MCF 10A (cell line): ENCODE measurements around the gene MAPK11. TPM values are rescaled to one million over a fixed set of nuclear protein-coding genes. Genes with fewer than 3 reads are reported as not detected.
A peak's percentile ranks its signal among the peaks of the same experiment; 100 is the strongest.

Source experiments
- BruUV-seq: library from RNA; stranded (reverse); fragments of 400-500 nt; replicated peaks from 2 replicates; lab custom pipeline; 2021; lab: Mats Ljungman, UMichigan
- CTCF ChIA-PET: fragments of 300-600 bp; sonication (Branson Sonifier 250); formaldehyde crosslinking; extraction: SDS; loops from one replicate; lab custom pipeline; 2021; ENCODE audit warnings: antibody characterized with exemption, inconsistent platforms; lab: Yijun Ruan, JAX
- POLR2A ChIA-PET: fragments of 300-600, 350-650 bp; sonication (Branson Sonifier 250); formaldehyde crosslinking; extraction: SDS; loops from one replicate; lab custom pipeline; 2020; ENCODE audit warnings: antibody characterized with exemption, inconsistent platforms; lab: Yijun Ruan, JAX
- DNase-seq: peaks from one replicate; pipeline ENCODE4 v3.0.0-alpha.2; 2018; ENCODE audit not compliant: unreplicated experiment
- H3K27ac Mint-ChIP-seq: one replicate; pipeline ENCODE4 v1.8.0; 2022; ENCODE audit warnings: mild to moderate bottlenecking, low read depth, mixed read lengths; ENCODE audit not compliant: unreplicated experiment
- H3K27me3 Mint-ChIP-seq: one replicate; pipeline ENCODE4 v1.8.0; 2022; ENCODE audit warnings: mixed read lengths; ENCODE audit not compliant: insufficient read depth, unreplicated experiment
- H3K36me3 Mint-ChIP-seq: one replicate; pipeline ENCODE4 v1.8.0; 2022; ENCODE audit warnings: mild to moderate bottlenecking, moderate library complexity, mixed read lengths; ENCODE audit not compliant: insufficient read depth, unreplicated experiment
- H3K4me1 Mint-ChIP-seq: one replicate; pipeline ENCODE4 v1.8.0; 2022; ENCODE audit warnings: mixed read lengths; ENCODE audit not compliant: insufficient read depth, unreplicated experiment
- H3K4me3 Mint-ChIP-seq: one replicate; pipeline ENCODE4 v1.8.0; 2022; ENCODE audit warnings: mild to moderate bottlenecking, moderate library complexity, mixed read lengths; ENCODE audit not compliant: unreplicated experiment
- H3K9me3 Mint-ChIP-seq: one replicate; pipeline ENCODE4 v1.8.0; 2022; ENCODE audit warnings: mixed read lengths; ENCODE audit not compliant: unreplicated experiment
- CTCF ChIP-seq: fragments of 200-600 bp; IDR thresholded peaks from one replicate; pipeline ENCODE4 v1.8.0; 2022; ENCODE audit warnings: antibody characterized with exemption, mild to moderate bottlenecking; ENCODE audit not compliant: unreplicated experiment
- intact Hi-C: fragments of 100-400 bp; cut with micrococcal nuclease; formaldehyde crosslinking; loops from 2 replicates; pipeline ENCODE4 v1.14.1; 2022
- total RNA-seq: library from RNA; stranded (reverse); gene quantifications from 2 replicates; pipeline ENCODE4 v1.2.3, GENCODE V29; 2022

MAPK11 gene
- total RNA-seq, 1 experiment from 2014 or later = 10.4 TPM

GRCh38 chr22:50259302-50259701 is 10.9 kb downstream of the MAPK11 start:
- intact Hi-C loops = no loop called here
- no peak overlapping the region for H3K27ac Mint-ChIP-seq
- no TSS peak for BruUV-seq
- no peaks in the 10 kb centered on the region for H3K9me3 Mint-ChIP-seq
- H3K36me3 Mint-ChIP-seq = peaks cover 5% of the 10 kb centered on the region
- H3K4me3 Mint-ChIP-seq = peak overlapping the region; percentile 61
- POLR2A ChIA-PET = interaction anchor here (1.6 kb wide), 1 partner anchor 15 kb away, joined by 10 read pairs; no protein-coding TSS in a partner anchor
- no peak for TF ChIP-seq CTCF
- CTCF ChIA-PET = interaction anchor here (0.6 to 1.3 kb wide), 2 partner anchors 82 to 83 kb away, joined by 3 to 4 read pairs; no protein-coding TSS in a partner anchor
- no peaks in the 10 kb centered on the region for H3K27me3 Mint-ChIP-seq
- H3K4me1 Mint-ChIP-seq = peaks cover 5% of the 10 kb centered on the region
- DNase-seq = no peak

GRCh38 chr22:50258361-50259292 is 11.6 kb downstream of the MAPK11 start:
- no TSS peak for BruUV-seq
- intact Hi-C loops = no loop called here
- POLR2A ChIA-PET = no interaction called here
- no peak for TF ChIP-seq CTCF
- H3K4me3 Mint-ChIP-seq = peak overlapping the region; percentile 61
- H3K4me1 Mint-ChIP-seq = peaks cover 5% of the 10 kb centered on the region
- peaks cover 10% of the 10 kb centered on the region for H3K36me3 Mint-ChIP-seq
- no peak overlapping the region for H3K27ac Mint-ChIP-seq
- no peaks in the 10 kb centered on the region for H3K27me3 Mint-ChIP-seq
- DNase-seq = no peak
- CTCF ChIA-PET = interaction anchor here (0.6 to 1.3 kb wide), 2 partner anchors 82 to 84 kb away, joined by 3 to 4 read pairs; no protein-coding TSS in a partner anchor
- no peaks in the 10 kb centered on the region for H3K9me3 Mint-ChIP-seq

- POLR2A ChIA-PET = no interaction called here
- Mint-ChIP-seq H3K36me3 (peaks cover 10% of the 10 kb centered on the region), H3K27me3 (no peaks in the 10 kb centered on the region), H3K4me1 (peaks cover 5% of the 10 kb centered on the region), H3K4me3 (no peak overlapping the region), H3K9me3 (no peaks in the 10 kb centered on the region), H3K27ac (no peak overlapping the region)
- intact Hi-C loops = no loop called here
- DNase-seq = no peak
- BruUV-seq = no TSS peak
- TF ChIP-seq CTCF = no peak
- CTCF ChIA-PET = no interaction called here
These were observed 12.5 kb downstream of the MAPK11 start for GRCh38 chr22:50257451-50258360.

GRCh38 chr22:50257041-50257440 is 13.1 kb downstream of the MAPK11 start:
- intact Hi-C loops = no loop called here
- Mint-ChIP-seq H3K4me3 (no peak overlapping the region), H3K27me3 (no peaks in the 10 kb centered on the region), H3K27ac (no peak overlapping the region), H3K4me1 (peaks cover under 1% of the 10 kb centered on the region), H3K36me3 (peaks cover 10% of the 10 kb centered on the region), H3K9me3 (no peaks in the 10 kb centered on the region)
- ChIA-PET CTCF (no interaction called here), POLR2A (no interaction called here)
- no peak for DNase-seq
- BruUV-seq = no TSS peak
- TF ChIP-seq CTCF = no peak
